HEK293 (cell line): Measurements from ENCODE around the gene RGPD4.

ENCODE experiments used
- ATF2 ChIP-seq: fragments of 450-650 bp; formaldehyde crosslinking; IDR thresholded peaks from 2 replicates; pipeline ENCODE4 v1.5.1; 2016; ENCODE audit warnings: missing biosample characterization, missing genetic modification characterization, low read depth
- CTCF ChIP-seq: fragments of 450-650 bp; formaldehyde crosslinking; IDR thresholded peaks from 2 replicates; pipeline ENCODE4 v1.5.1; 2016; ENCODE audit warnings: missing biosample characterization, missing genetic modification characterization
- HOXA7 ChIP-seq: sonication (generic); formaldehyde crosslinking; IDR thresholded peaks from 2 replicates; pipeline ENCODE4 v1.8.1; 2022; ENCODE audit warnings: missing genetic modification reagents, borderline replicate concordance
- RBAK ChIP-seq: fragments of 450-650 bp; formaldehyde crosslinking; IDR thresholded peaks from 2 replicates; pipeline ENCODE4 v1.5.1; 2016; ENCODE audit warnings: missing biosample characterization, missing genetic modification characterization
- REST ChIP-seq: fragments of 450-650 bp; formaldehyde crosslinking; IDR thresholded peaks from 2 replicates; pipeline ENCODE4 v1.5.1; 2016; ENCODE audit warnings: missing biosample characterization, missing genetic modification characterization
- ZNF558 ChIP-seq: fragments of 450-650 bp; formaldehyde crosslinking; IDR thresholded peaks from 2 replicates; pipeline ENCODE4 v1.5.1; 2016; ENCODE audit warnings: missing biosample characterization, missing genetic modification characterization

- TF ChIP-seq CTCF (tag by site-specific recombination) = no peak
- TF ChIP-seq ATF2 (tag by site-specific recombination) = no peak
- no peak for TF ChIP-seq RBAK (tag by site-specific recombination)
- TF ChIP-seq ZNF558 (tag by site-specific recombination) = no peak
- TF ChIP-seq HOXA7 = no peak
- TF ChIP-seq REST (tag by site-specific recombination) = no peak
These were observed 4.4 kb upstream of the RGPD4 start for GRCh38 chr2:107822302-107822701.
